ENCODE data around the gene MSI2. TPM values are rescaled to one million over a fixed set of nuclear protein-coding genes. Genes with fewer than 3 reads are reported as not detected.

The MSI2 gene
- total RNA-seq, 1 donor from 2014 or later = 67.9 TPM

DNA sequence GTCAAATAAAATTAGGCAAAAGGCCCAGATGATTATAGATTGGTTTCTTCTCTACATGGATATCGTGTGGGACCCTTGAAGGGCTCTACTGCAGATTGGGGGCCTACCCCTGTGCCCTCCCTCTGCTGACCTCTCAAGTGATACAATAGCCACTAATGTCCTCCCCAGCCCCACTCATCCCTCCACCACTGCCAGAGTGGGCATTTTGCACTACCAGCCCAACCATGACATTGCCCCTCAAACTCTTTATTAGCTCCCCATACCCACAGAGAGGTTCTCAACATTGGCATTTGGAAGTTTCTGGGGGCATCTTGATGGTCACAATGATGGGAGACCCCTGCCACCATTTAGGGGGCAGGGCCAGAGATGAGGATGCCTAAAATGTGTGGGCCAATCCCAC lies 446.9 kb downstream of the MSI2 start:
- H3K9me3 Mint-ChIP-seq (ENCODE audit: unreplicated experiment) = no peaks in the 10 kb centered on the region
- Histone ChIP-seq H3K9ac (ENCODE audit: low read length) (no peak overlapping the region), H4K20me1 (ENCODE audit: insufficient read depth, low read length) (no peaks in the 10 kb centered on the region), H3K27ac (ENCODE audit: low read depth, low read length) (no peak overlapping the region), H3K4me3 (ENCODE audit: insufficient read depth, low read depth, low read length) (no peak overlapping the region), H2AFZ (ENCODE audit: low read depth, low read length) (no peak overlapping the region), H3K36me3 (ENCODE audit: insufficient read depth, low read length) (no peaks in the 10 kb centered on the region), H3K4me2 (ENCODE audit: low read length) (no peak overlapping the region), H3K4me1 (ENCODE audit: insufficient read depth, low read length) (no peaks in the 10 kb centered on the region), H3K9me3 (ENCODE audit: insufficient read depth, low read depth, low read length) (no peaks in the 10 kb centered on the region), H3K27me3 (ENCODE audit: insufficient read depth, low read length) (peaks cover 4% of the 10 kb centered on the region), H3K79me2 (ENCODE audit: insufficient read depth, low read length) (no peaks in the 10 kb centered on the region)
- DNase-seq (ENCODE audit: low read depth) = no peak
- FAIRE-seq = no peak
- peaks cover 20% of the 10 kb centered on the region for H3K27me3 Mint-ChIP-seq (ENCODE audit: low read depth, unreplicated experiment)
- no peak overlapping the region for H3K4me3 Mint-ChIP-seq (ENCODE audit: unreplicated experiment)
- no peaks in the 10 kb centered on the region for H3K36me3 Mint-ChIP-seq (ENCODE audit: low read depth, unreplicated experiment)
- no peak for TF ChIP-seq EZH2 (IDR thresholded peaks at IDR 0.05; ENCODE audit: insufficient read depth, low read length)
- TF ChIP-seq, protein P1, sequence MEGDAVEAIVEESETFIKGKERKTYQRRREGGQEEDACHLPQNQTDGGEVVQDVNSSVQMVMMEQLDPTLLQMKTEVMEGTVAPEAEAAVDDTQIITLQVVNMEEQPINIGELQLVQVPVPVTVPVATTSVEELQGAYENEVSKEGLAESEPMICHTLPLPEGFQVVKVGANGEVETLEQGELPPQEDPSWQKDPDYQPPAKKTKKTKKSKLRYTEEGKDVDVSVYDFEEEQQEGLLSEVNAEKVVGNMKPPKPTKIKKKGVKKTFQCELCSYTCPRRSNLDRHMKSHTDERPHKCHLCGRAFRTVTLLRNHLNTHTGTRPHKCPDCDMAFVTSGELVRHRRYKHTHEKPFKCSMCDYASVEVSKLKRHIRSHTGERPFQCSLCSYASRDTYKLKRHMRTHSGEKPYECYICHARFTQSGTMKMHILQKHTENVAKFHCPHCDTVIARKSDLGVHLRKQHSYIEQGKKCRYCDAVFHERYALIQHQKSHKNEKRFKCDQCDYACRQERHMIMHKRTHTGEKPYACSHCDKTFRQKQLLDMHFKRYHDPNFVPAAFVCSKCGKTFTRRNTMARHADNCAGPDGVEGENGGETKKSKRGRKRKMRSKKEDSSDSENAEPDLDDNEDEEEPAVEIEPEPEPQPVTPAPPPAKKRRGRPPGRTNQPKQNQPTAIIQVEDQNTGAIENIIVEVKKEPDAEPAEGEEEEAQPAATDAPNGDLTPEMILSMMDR (IDR thresholded peaks at IDR 0.05; ENCODE audit: insufficient read depth, low read depth, low read length) = no peak
- H3K27ac Mint-ChIP-seq (ENCODE audit: unreplicated experiment) = no peak overlapping the region
- H3K4me1 Mint-ChIP-seq (ENCODE audit: low read depth, unreplicated experiment) = no peaks in the 10 kb centered on the region

DNA sequence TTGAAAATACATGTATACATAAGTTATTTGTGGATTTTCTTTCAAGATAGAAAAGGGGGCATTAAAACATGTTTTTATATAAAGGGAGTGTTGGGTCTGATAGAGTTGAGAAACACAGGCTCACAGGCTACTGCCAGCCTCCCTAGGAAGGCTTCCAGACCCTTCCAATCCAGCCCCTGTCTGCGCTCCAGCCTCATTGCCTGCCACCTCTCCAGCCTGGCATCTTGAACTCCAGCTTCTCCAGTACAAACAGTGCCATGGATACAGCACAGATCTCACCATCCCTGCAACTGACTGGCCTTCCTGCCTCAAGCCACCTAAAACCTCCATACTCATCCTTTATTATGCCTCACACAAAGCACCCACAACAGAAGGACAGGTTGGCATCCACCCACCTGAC lies 448.1 kb downstream of the MSI2 start:
- no peak overlapping the region for H3K4me3 ChIP-seq (ENCODE audit: insufficient read depth, low read depth, low read length)
- Mint-ChIP-seq H3K36me3 (ENCODE audit: low read depth, unreplicated experiment) (no peaks in the 10 kb centered on the region), H3K27me3 (ENCODE audit: low read depth, unreplicated experiment) (peaks cover 19% of the 10 kb centered on the region), H3K4me1 (ENCODE audit: low read depth, unreplicated experiment) (no peaks in the 10 kb centered on the region), H3K4me3 (ENCODE audit: unreplicated experiment) (no peak overlapping the region), H3K9me3 (ENCODE audit: unreplicated experiment) (no peaks in the 10 kb centered on the region), H3K27ac (ENCODE audit: unreplicated experiment) (no peak overlapping the region)
- H3K79me2 ChIP-seq (ENCODE audit: insufficient read depth, low read length) = no peaks in the 10 kb centered on the region
- H3K4me2 ChIP-seq (ENCODE audit: low read length) = no peak overlapping the region
- FAIRE-seq (no peak), DNase-seq (ENCODE audit: low read depth) (no peak)
- no peak overlapping the region for H2AFZ ChIP-seq (ENCODE audit: low read depth, low read length)
- TF ChIP-seq, protein P1 (IDR thresholded peaks at IDR 0.05; ENCODE audit: insufficient read depth, low read depth, low read length) = no peak
- TF ChIP-seq EZH2 (IDR thresholded peaks at IDR 0.05; ENCODE audit: insufficient read depth, low read length) = no peak
- H3K4me1 ChIP-seq (ENCODE audit: insufficient read depth, low read length) = no peaks in the 10 kb centered on the region
- peaks cover 4% of the 10 kb centered on the region for H3K27me3 ChIP-seq (ENCODE audit: insufficient read depth, low read length)
- no peaks in the 10 kb centered on the region for H3K36me3 ChIP-seq (ENCODE audit: insufficient read depth, low read length)
- H3K27ac ChIP-seq (ENCODE audit: low read depth, low read length) = no peak overlapping the region
- H3K9ac ChIP-seq (ENCODE audit: low read length) = no peak overlapping the region
- no peaks in the 10 kb centered on the region for H4K20me1 ChIP-seq (ENCODE audit: insufficient read depth, low read length)
- H3K9me3 ChIP-seq (ENCODE audit: insufficient read depth, low read depth, low read length) = no peaks in the 10 kb centered on the region

DNA sequence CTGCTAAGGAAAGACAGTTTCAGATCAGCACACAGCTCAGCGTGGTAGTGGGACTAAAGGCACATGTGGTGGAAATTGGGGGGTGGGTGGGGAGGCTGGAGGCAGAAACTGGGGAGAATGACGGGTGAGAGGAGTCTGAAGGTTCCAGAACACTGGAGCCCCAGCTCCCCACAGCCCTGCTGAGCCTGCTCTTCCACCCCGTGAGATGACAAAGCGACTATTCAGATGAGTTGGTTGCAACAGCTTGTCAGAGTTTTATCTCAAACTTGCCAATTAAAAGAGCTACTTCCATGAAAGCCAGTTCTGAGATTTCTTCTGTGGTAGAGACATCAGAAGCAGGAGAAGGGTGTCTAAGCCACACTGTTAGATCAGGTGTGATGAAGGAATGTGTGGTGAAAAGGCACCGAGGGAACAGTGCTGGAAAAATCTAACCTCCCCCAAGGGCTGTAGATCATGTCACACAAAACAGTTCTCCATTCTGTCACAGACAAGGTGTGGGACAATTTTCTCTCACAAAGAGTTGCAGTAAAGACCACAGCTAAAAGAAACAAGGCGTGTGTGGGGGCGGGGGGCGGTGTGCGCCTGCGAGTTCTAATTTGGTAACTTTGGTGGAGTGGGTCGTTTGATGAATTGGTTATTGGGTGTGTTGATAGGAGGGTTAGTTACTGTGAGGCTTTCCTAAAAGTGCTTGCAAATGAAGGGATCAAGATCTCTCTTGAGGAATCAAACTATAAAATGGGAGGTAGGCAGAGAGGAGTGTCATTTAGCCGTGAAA lies 449.8 kb downstream of the MSI2 start:
- H3K27me3 Mint-ChIP-seq (ENCODE audit: low read depth, unreplicated experiment) = peaks cover 17% of the 10 kb centered on the region
- no peaks in the 10 kb centered on the region for H3K36me3 ChIP-seq (ENCODE audit: insufficient read depth, low read length)
- no peaks in the 10 kb centered on the region for H3K4me1 Mint-ChIP-seq (ENCODE audit: low read depth, unreplicated experiment)
- no peak overlapping the region for H3K27ac Mint-ChIP-seq (ENCODE audit: unreplicated experiment)
- no peaks in the 10 kb centered on the region for H4K20me1 ChIP-seq (ENCODE audit: insufficient read depth, low read length)
- TF ChIP-seq EZH2 (IDR thresholded peaks at IDR 0.05; ENCODE audit: insufficient read depth, low read length) = no peak
- TF ChIP-seq, protein P1 (IDR thresholded peaks at IDR 0.05; ENCODE audit: insufficient read depth, low read depth, low read length) = no peak
- H2AFZ ChIP-seq (ENCODE audit: low read depth, low read length) = no peak overlapping the region
- no peak overlapping the region for H3K4me3 Mint-ChIP-seq (ENCODE audit: unreplicated experiment)
- peaks cover 4% of the 10 kb centered on the region for H3K27me3 ChIP-seq (ENCODE audit: insufficient read depth, low read length)
- no peaks in the 10 kb centered on the region for H3K36me3 Mint-ChIP-seq (ENCODE audit: low read depth, unreplicated experiment)
- no peak overlapping the region for H3K27ac ChIP-seq (ENCODE audit: low read depth, low read length)
- DNase-seq (ENCODE audit: low read depth) (no peak), FAIRE-seq (no peak)
- no peaks in the 10 kb centered on the region for H3K9me3 ChIP-seq (ENCODE audit: insufficient read depth, low read depth, low read length)
- no peak overlapping the region for H3K4me2 ChIP-seq (ENCODE audit: low read length)
- H3K9ac ChIP-seq (ENCODE audit: low read length) = no peak overlapping the region
- no peak overlapping the region for H3K4me3 ChIP-seq (ENCODE audit: insufficient read depth, low read depth, low read length)
- H3K4me1 ChIP-seq (ENCODE audit: insufficient read depth, low read length) = no peaks in the 10 kb centered on the region
- no peaks in the 10 kb centered on the region for H3K9me3 Mint-ChIP-seq (ENCODE audit: unreplicated experiment)
- no peaks in the 10 kb centered on the region for H3K79me2 ChIP-seq (ENCODE audit: insufficient read depth, low read length)
